H1 (cell line): ENCODE measurements around the gene IL36B. TPM values are rescaled to one million over a fixed set of nuclear protein-coding genes. Genes with fewer than 3 reads are reported as not detected.

Experiments used
- CTCF ChIA-PET: fragments of 300-600 bp; sonication (Branson Sonifier 250); formaldehyde crosslinking; loops from one replicate; lab custom pipeline; 2021; ENCODE audit not compliant: partially characterized antibody; lab: Charles Lee
- POLR2A ChIA-PET: fragments of 300-600 bp; sonication (Branson Sonifier 250); formaldehyde crosslinking; loops from one replicate; lab custom pipeline; 2021; ENCODE audit warnings: inconsistent platforms; ENCODE audit not compliant: partially characterized antibody; lab: Charles Lee
- DNase-seq, 2 experiments: peaks; one replicate each; pipeline versions ENCODE4 v3.0.0 to v3.0.0-alpha.2; 2010 to 2022; ENCODE audit warnings: low spot score in 2 of 2, low read depth in 1 of 2, mixed read lengths in 1 of 2
- FAIRE-seq: peaks from 2 replicates; lab custom pipeline; 2011; peaks lifted over from hg19 to GRCh38; lab: Jason Lieb, UNC
- H2AFZ ChIP-seq: 2 replicates; pipeline ENCODE4 v1.8.1; 2012; ENCODE audit warnings: low read length, inconsistent platforms
- H2AK5ac ChIP-seq: 2 replicates; pipeline ENCODE4 v1.6.1; 2013; ENCODE audit warnings: low read depth, low read length
- H2BK120ac ChIP-seq: replicated peaks from 2 replicates; pipeline ENCODE3; 2013; ENCODE audit warnings: low read depth, low read length, inconsistent platforms
- H2BK12ac ChIP-seq: 2 replicates; pipeline ENCODE4 v1.6.1; 2013; ENCODE audit warnings: low read depth, low read length
- H2BK15ac ChIP-seq: 2 replicates; pipeline ENCODE4 v1.6.1; 2013; ENCODE audit warnings: low read length
- H2BK20ac ChIP-seq: 2 replicates; pipeline ENCODE4 v1.6.1; 2013; ENCODE audit warnings: low read length
- H2BK5ac ChIP-seq: 2 replicates; pipeline ENCODE4 v1.6.1; 2013; ENCODE audit warnings: low read depth, low read length
- H3K14ac ChIP-seq: 2 replicates; pipeline ENCODE4 v1.6.1; 2013; ENCODE audit warnings: inconsistent platforms; ENCODE audit not compliant: insufficient read length
- H3K18ac ChIP-seq: 2 replicates; pipeline ENCODE4 v1.6.1; 2013; ENCODE audit warnings: low read length; ENCODE audit errors: extremely low read depth
- H3K23ac ChIP-seq: 2 replicates; pipeline ENCODE4 v1.6.1; 2013; ENCODE audit warnings: inconsistent platforms; ENCODE audit not compliant: insufficient read length
- H3K23me2 ChIP-seq: 2 replicates; pipeline ENCODE4 v1.6.1; 2013; ENCODE audit warnings: low read depth, low read length
- H3K27ac ChIP-seq: 2 replicates; pipeline ENCODE4 v1.6.1; 2011; ENCODE audit warnings: low read depth, low read length, inconsistent platforms
- H3K27me3 ChIP-seq, 4 experiments: replicated peaks in 1 of 4; 1 replicate in 1 of 4; 2 replicates in 3 of 4; pipeline versions ENCODE4 v1.6.1 to v1.8.1; 2011 to 2013; ENCODE audit warnings: low read length in 3 of 4, mild to moderate bottlenecking in 3 of 4, inconsistent platforms in 2 of 4, mixed read lengths in 2 of 4, moderate library complexity in 1 of 4; ENCODE audit not compliant: control insufficient read depth in 3 of 4, insufficient read depth in 3 of 4; ENCODE audit errors: extremely low read depth in 1 of 4
- H3K36me3 ChIP-seq, 4 experiments: 2 replicates each; pipeline versions ENCODE4 v1.6.1 to v1.8.1; 2011 to 2013; ENCODE audit warnings: mild to moderate bottlenecking in 4 of 4, low read length in 3 of 4, moderate library complexity in 2 of 4, control low read depth in 1 of 4, inconsistent platforms in 1 of 4; ENCODE audit not compliant: insufficient read depth in 4 of 4, control insufficient read depth in 2 of 4
- H3K4ac ChIP-seq: replicated peaks from 2 replicates; pipeline ENCODE3; 2013; ENCODE audit warnings: low read length, low read depth, mixed read lengths, inconsistent platforms; ENCODE audit not compliant: insufficient read length
- H3K4me1 ChIP-seq, 4 experiments: replicated peaks in 1 of 4; 1 replicate in 1 of 4; 2 replicates in 3 of 4; pipeline versions ENCODE4 v1.6.1 to v1.8.1; 2011 to 2013; ENCODE audit warnings: low read length in 3 of 4, inconsistent platforms in 2 of 4, mixed read lengths in 1 of 4; ENCODE audit not compliant: insufficient read depth in 4 of 4, control insufficient read depth in 3 of 4
- H3K4me2 ChIP-seq, 2 experiments: 2 replicates each; pipeline versions ENCODE4 v1.6.1 to v1.8.1; 2011 to 2013; ENCODE audit warnings: low read depth in 2 of 2, low read length in 2 of 2, control low read depth in 1 of 2, inconsistent platforms in 1 of 2, mild to moderate bottlenecking in 1 of 2; ENCODE audit not compliant: insufficient read depth in 1 of 2
- H3K4me3 ChIP-seq, 4 experiments: fragments of 200-600, 300-600 bp in 1 of 4; sonication (generic), shearing (Covaris generic), sonication (Bioruptor Twin) in 1 of 4; 2 replicates each; pipeline versions ENCODE4 v1.5.1 to v1.8.1; 2011 to 2016; ENCODE audit warnings: low read length in 4 of 4, low read depth in 3 of 4, control low read depth in 2 of 4, inconsistent platforms in 2 of 4, mild to moderate bottlenecking in 2 of 4, mixed read lengths in 1 of 4, moderate library complexity in 1 of 4; ENCODE audit not compliant: insufficient read depth in 2 of 4; ENCODE audit errors: extremely low read depth in 1 of 4
- H3K56ac ChIP-seq: replicated peaks from 2 replicates; pipeline ENCODE3; 2013; ENCODE audit warnings: low read depth, mild to moderate bottlenecking, mixed read lengths, low read length, inconsistent platforms; ENCODE audit not compliant: insufficient read length
- H3K79me1 ChIP-seq: 2 replicates; pipeline ENCODE4 v1.6.1; 2013; ENCODE audit warnings: low read depth, low read length, control low read depth
- H3K79me2 ChIP-seq, 2 experiments: 2 replicates each; pipeline versions ENCODE4 v1.6.1 to v1.8.1; 2012 to 2013; ENCODE audit warnings: low read length in 2 of 2, mild to moderate bottlenecking in 2 of 2, inconsistent platforms in 1 of 2; ENCODE audit not compliant: insufficient read depth in 2 of 2, control insufficient read depth in 1 of 2
- H3K9ac ChIP-seq, 4 experiments: replicated peaks in 1 of 4; 1 replicate in 1 of 4; 2 replicates in 3 of 4; pipeline versions ENCODE4 v1.6.1 to v1.8.1; 2011 to 2013; ENCODE audit warnings: low read depth in 3 of 4, low read length in 3 of 4, control low read depth in 2 of 4, mild to moderate bottlenecking in 2 of 4, moderate library complexity in 2 of 4, inconsistent platforms in 1 of 4; ENCODE audit errors: extremely low read depth in 1 of 4
- H3K9me3 ChIP-seq, 2 experiments: 2 replicates each; pipeline versions ENCODE4 v1.6.1 to v1.8.1; 2012 to 2013; ENCODE audit warnings: mild to moderate bottlenecking in 2 of 2, moderate library complexity in 2 of 2, control low read depth in 1 of 2, inconsistent platforms in 1 of 2, low read depth in 1 of 2, low read length in 1 of 2, mixed read lengths in 1 of 2; ENCODE audit not compliant: insufficient read depth in 2 of 2
- H4K20me1 ChIP-seq, 2 experiments: replicated peaks in 1 of 2; 2 replicates each; pipeline versions ENCODE3 to v1.8.1; 2011 to 2013; ENCODE audit warnings: inconsistent platforms in 2 of 2, low read length in 2 of 2, mild to moderate bottlenecking in 1 of 2; ENCODE audit not compliant: insufficient read depth in 2 of 2, control insufficient read depth in 1 of 2
- H4K5ac ChIP-seq: 2 replicates; pipeline ENCODE4 v1.6.1; 2013; ENCODE audit warnings: low read length, low read depth, mixed read lengths, inconsistent platforms; ENCODE audit not compliant: insufficient read length
- H4K8ac ChIP-seq: 2 replicates; pipeline ENCODE4 v1.8.0; 2013; ENCODE audit warnings: mild to moderate bottlenecking, moderate library complexity, low read length, inconsistent platforms; ENCODE audit not compliant: insufficient read depth; ENCODE audit errors: extremely low read depth
- H4K91ac ChIP-seq: replicated peaks from 2 replicates; pipeline ENCODE3; 2013; ENCODE audit warnings: low read length, mixed read lengths, inconsistent platforms; ENCODE audit not compliant: insufficient read length
- CREB1 ChIP-seq: IDR thresholded peaks from 2 replicates; pipeline ENCODE4 v1.6.1; 2012; ENCODE audit warnings: inconsistent platforms
- MAFK ChIP-seq: IDR thresholded peaks from 2 replicates; pipeline ENCODE4 v1.6.1; 2012; ENCODE audit warnings: low read depth, mild to moderate bottlenecking, improper control_type of control experiment, low read length
- SIN3A ChIP-seq, 2 experiments: IDR thresholded peaks in 1 of 2; conservative IDR thresholded peaks in 1 of 2; 2 replicates each; pipeline ENCODE4 v1.6.1; 2011 to 2012; ENCODE audit warnings: low read length in 2 of 2, improper control_type of control experiment in 1 of 2, low read depth in 1 of 2, mild to moderate bottlenecking in 1 of 2
- SIRT6 ChIP-seq: IDR thresholded peaks from one replicate; pipeline ENCODE4 v1.7.1; 2012; ENCODE audit warnings: low read length, inconsistent platforms
- TAF7 ChIP-seq: optimal IDR thresholded peaks from 2 replicates; pipeline ENCODE3; 2011; ENCODE audit warnings: low read depth, mild to moderate bottlenecking, inconsistent platforms, low read length, moderate library complexity, borderline replicate concordance
- TCF12 ChIP-seq: IDR thresholded peaks from 2 replicates; pipeline ENCODE4 v1.6.1; 2011; ENCODE audit warnings: low read depth, mild to moderate bottlenecking, low read length
- WGBS, 2 experiments: shearing (Covaris generic) in 1 of 2; methylation state at CpG; one replicate each; pipeline versions ENCODE4 v1.1.6 to v1.1.7; 2013 to 2015; ENCODE audit warnings: low lambda C conversion rate in 2 of 2, mixed read lengths in 2 of 2, inconsistent platforms in 1 of 2, low coverage in 1 of 2, missing lambda C conversion rate in 1 of 2; ENCODE audit not compliant: insufficient replicate concordance in 2 of 2, insufficient coverage in 1 of 2, insufficient read length in 1 of 2; ENCODE audit errors: extremely low coverage in 1 of 2, missing lambda C conversion rate in 1 of 2; 5-methylcytosine and 5-hydroxymethylcytosine counted together
- polyA plus RNA-seq, 7 experiments: library from polyadenylated mRNA; depleted of rRNA in 3 of 7; stranded (reverse) in 5 of 7; unstranded in 2 of 7; fragments of >200 nt in 5 of 7; fragments of 200-250 nt in 2 of 7; gene quantifications; 1 replicate in 5 of 7; 2 replicates in 1 of 7; 4 replicates in 1 of 7; pipeline versions ENCODE4 v1.2.1 to v1.2.3, GENCODE V29; 2011 to 2013; ENCODE audit warnings: missing spikeins in 2 of 7, mixed read lengths in 2 of 7
- total RNA-seq: library from RNA; stranded (reverse); fragmentation: NEBNext Ultra II Directional; extraction: Animal tissue kit (Norgen Biotek cat#: 25700); gene quantifications from 2 replicates; pipeline ENCODE4 v1.2.1, GENCODE V29; 2021
- TF ChIP-seq, protein P1 (sequence below): IDR thresholded peaks from 2 replicates; pipeline ENCODE4 v1.6.1; 2011; ENCODE audit warnings: low read length, improper control_type of control experiment

The IL36B gene
- total and polyA plus RNA-seq, 2 of the 8 experiments (the other 6 are each of a cell fraction or from before 2014, with no cell fraction given), result not detected

DNA sequence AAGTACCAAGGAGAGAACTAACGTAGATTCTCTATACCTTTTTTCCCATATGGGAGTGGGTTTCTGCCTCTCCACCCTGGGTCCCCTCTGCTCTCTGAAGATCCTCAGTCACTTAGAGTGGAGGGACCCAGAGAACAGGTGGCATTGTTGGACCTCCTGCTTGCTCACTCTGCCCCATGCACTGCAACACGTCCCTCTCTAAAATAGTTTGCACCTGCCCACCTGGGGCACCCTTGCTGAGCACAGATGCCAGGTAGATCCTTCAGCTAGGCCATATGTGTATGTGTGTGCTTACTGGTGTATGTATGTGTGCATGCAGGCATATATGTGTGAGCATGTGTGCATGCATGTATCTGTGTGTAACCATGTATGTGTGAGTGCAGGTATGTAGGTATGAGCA is 8.6 kb upstream of the IL36B start:
- no peak overlapping the region for H2AFZ ChIP-seq
- H3K4me1 ChIP-seq, result no peaks in the 10 kb centered on the region
- H3K23me2 ChIP-seq, result no peaks in the 10 kb centered on the region; the same call in 1 of the 2 replicates
- CTCF ChIA-PET, result interaction anchor here (2.3 kb wide), 1 partner anchor 19 kb away, joined by 10 read pairs; no protein-coding TSS in a partner anchor
- WGBS, 2 experiments, result 82% methylated on average over 2 of the region's 2 CpGs; no CpG with 5 or more reads in 1 of the 2 experiments
- no peak overlapping the region for H2BK12ac ChIP-seq
- no peak overlapping the region for H2BK15ac ChIP-seq
- H2AK5ac ChIP-seq, result no peak overlapping the region
- H3K9ac ChIP-seq, result no peak overlapping the region
- no peak overlapping the region for H2BK5ac ChIP-seq
- no peak overlapping the region for H4K91ac ChIP-seq
- no peak overlapping the region for H3K56ac ChIP-seq
- peaks cover 0 to 2% of the 10 kb centered on the region in 2 experiments for H4K20me1 ChIP-seq
- no peak overlapping the region for H3K27ac ChIP-seq
- no peak for FAIRE-seq
- H3K4me3 ChIP-seq, result no peak overlapping the region
- no peak overlapping the region for H3K14ac ChIP-seq
- TF ChIP-seq SIN3A (conservative IDR thresholded peaks at IDR 0.05 in 1 of 2, IDR thresholded peaks at IDR 0.05 in 1 of 2; ENCODE audit: low read depth in 1 of 2, low read length in 2 of 2) (no peak), SIRT6 (no peak), TCF12 (no peak), TAF7 (no peak), CREB1 (no peak), MAFK (no peak)
- TF ChIP-seq, protein P1, sequence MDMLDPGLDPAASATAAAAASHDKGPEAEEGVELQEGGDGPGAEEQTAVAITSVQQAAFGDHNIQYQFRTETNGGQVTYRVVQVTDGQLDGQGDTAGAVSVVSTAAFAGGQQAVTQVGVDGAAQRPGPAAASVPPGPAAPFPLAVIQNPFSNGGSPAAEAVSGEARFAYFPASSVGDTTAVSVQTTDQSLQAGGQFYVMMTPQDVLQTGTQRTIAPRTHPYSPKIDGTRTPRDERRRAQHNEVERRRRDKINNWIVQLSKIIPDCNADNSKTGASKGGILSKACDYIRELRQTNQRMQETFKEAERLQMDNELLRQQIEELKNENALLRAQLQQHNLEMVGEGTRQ, result no peak
- H3K79me1 ChIP-seq, result no peaks in the 10 kb centered on the region
- no peak overlapping the region for H2BK120ac ChIP-seq
- POLR2A ChIA-PET, result no interaction called here
- H3K36me3 ChIP-seq, result no peaks in the 10 kb centered on the region
- no peak for DNase-seq
- no peak overlapping the region for H2BK20ac ChIP-seq
- no peak overlapping the region for H4K8ac ChIP-seq
- no peaks in the 10 kb centered on the region for H3K79me2 ChIP-seq
- no peak overlapping the region for H3K4ac ChIP-seq
- no peak overlapping the region for H3K4me2 ChIP-seq
- 0 out of 4 replicates have a peak, but pooled peaks cover 1 to 4% of the 10 kb centered on the region in 2 experiments for H3K9me3 ChIP-seq
- no peak overlapping the region for H4K5ac ChIP-seq
- no peaks in the 10 kb centered on the region for H3K27me3 ChIP-seq
- H3K23ac ChIP-seq, result no peak overlapping the region
- H3K18ac ChIP-seq, result no peak overlapping the region
